Cardiac fibroblast (primary cell): ENCODE results near the gene USP7.

ENCODE experiments used
- DNase-seq, 2 donors: peaks; one replicate each; pipeline versions ENCODE4 v3.0.0 to v3.0.0-alpha.2; 2010; ENCODE audit warnings: low read depth in 2 of 2
- H3K4me3 ChIP-seq, 2 donors: replicated peaks in 1 of 2; 1 replicate in 1 of 2; 2 replicates in 1 of 2; pipeline ENCODE4 v1.5.1; 2011; ENCODE audit warnings: low read depth in 2 of 2, low read length in 2 of 2, mild to moderate bottlenecking in 2 of 2, moderate library complexity in 1 of 2
- TF ChIP-seq, protein P1 (sequence below): IDR thresholded peaks from one replicate; pipeline ENCODE4 v1.5.1; 2011; ENCODE audit warnings: low read depth, mild to moderate bottlenecking, low read length, inconsistent platforms

The USP7 gene

DNA sequence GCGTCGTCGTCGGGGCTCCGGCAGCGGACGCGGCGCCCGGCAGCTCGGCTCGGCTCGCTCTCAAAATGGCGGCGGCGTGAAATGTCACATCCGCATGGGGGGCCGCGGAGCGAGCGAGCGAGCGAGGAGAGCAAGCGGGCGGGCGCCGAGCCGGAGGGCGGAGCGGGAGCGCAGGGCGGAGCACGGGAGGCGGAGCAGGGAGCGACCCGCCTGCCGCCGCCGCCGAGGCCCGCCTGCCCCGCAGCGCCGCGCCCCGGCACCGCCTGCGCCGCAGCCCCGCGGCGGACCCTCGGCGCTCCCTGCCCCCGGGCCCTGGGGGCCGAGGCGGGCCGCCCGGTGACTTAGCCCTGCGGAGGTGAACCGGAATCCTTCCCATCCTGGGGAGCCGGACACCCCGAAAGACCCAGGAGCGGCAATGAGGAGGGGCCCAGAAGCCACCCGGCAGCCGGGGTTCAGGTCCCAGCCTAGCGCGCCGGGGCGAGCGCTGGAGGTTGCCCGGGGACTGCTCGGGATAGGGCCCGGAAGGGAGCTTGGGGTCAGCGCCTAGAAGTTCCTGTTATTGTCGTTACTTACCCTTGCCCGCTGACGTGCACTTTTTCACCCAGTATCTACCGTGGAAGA, at the start of gene USP7:
Gene USP7, minus strand, starts transcription at position 86 of the 621 bp plus-strand sequence. CDS start 621 bp downstream, outside the sequence.
- peak; percentile 87 to 93 for DNase-seq
- H3K4me3 ChIP-seq = peak within 1 kb of the TSS; percentile 74 to 83
- TF ChIP-seq, protein P1, sequence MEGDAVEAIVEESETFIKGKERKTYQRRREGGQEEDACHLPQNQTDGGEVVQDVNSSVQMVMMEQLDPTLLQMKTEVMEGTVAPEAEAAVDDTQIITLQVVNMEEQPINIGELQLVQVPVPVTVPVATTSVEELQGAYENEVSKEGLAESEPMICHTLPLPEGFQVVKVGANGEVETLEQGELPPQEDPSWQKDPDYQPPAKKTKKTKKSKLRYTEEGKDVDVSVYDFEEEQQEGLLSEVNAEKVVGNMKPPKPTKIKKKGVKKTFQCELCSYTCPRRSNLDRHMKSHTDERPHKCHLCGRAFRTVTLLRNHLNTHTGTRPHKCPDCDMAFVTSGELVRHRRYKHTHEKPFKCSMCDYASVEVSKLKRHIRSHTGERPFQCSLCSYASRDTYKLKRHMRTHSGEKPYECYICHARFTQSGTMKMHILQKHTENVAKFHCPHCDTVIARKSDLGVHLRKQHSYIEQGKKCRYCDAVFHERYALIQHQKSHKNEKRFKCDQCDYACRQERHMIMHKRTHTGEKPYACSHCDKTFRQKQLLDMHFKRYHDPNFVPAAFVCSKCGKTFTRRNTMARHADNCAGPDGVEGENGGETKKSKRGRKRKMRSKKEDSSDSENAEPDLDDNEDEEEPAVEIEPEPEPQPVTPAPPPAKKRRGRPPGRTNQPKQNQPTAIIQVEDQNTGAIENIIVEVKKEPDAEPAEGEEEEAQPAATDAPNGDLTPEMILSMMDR = no peak

GRCh38 chr16:9013508-9013864, 49.8 kb upstream of the USP7 start:
- H3K4me3 ChIP-seq = no peak overlapping the region
- TF ChIP-seq, protein P1 = no peak

GRCh38 chr16:9012848-9013507, 49.3 kb upstream of the USP7 start:
- TF ChIP-seq, protein P1 = no peak
- no peak overlapping the region for H3K4me3 ChIP-seq
- DNase-seq = peak in 1 of 2 donors; percentile 10

More at GRCh38 chr16:9013508-9013864, 49.8 kb upstream of the USP7 start:
- peak in 1 of 2 donors; percentile 6 for DNase-seq

DNA sequence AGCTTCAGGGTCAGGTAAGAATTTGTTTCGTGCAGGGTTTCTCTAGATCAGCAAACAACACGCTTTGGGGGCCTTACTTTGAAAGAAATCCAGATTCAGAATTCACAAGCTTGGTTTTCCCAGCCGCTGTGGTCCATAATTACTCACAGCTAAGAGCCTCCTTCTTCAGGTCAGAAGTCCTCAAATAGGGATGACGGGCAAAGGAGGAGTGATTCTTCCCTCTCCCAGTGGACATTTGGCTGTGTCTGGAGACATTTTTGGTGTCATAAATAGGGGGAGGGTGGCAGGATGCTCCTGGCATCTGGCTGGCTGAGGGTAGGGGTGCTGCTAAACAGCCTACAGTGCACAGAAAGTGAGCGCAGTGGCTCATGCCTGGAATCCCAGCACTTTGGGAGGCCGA, 48.6 kb upstream of the USP7 start:
- DNase-seq = no peak
- H3K4me3 ChIP-seq = no peak overlapping the region
- TF ChIP-seq, protein P1 = no peak

- peak overlapping the region in 1 of 2 donors; percentile 30 for H3K4me3 ChIP-seq
- TF ChIP-seq, protein P1 = peak; percentile 95
- peak; percentile 68 to 74 for DNase-seq
Measured at GRCh38 chr16:9008601-9009260, 45.0 kb upstream of the USP7 start.

GRCh38 chr16:9007177-9007794, 43.6 kb upstream of the USP7 start:
- DNase-seq = peak; percentile 18 to 45
- no peak overlapping the region for H3K4me3 ChIP-seq

More at GRCh38 chr16:9007177-9007794, 43.6 kb upstream of the USP7 start:
- TF ChIP-seq, protein P1 = no peak
